ENCODE measurements around the gene SLC38A6. TPM values are rescaled to one million over a fixed set of nuclear protein-coding genes. Genes with fewer than 3 reads are reported as not detected.

The SLC38A6 gene
- polyA plus RNA-seq, 12 donors = 9.4 to 25.3 (median 18.2) TPM; not detected in 1

Other genes starting within 250 kb of the SLC38A6 start
- gene MNAT1, start 246.5 kb upstream of the SLC38A6 start, polyA plus RNA-seq (ENCODE audit: insufficient read length in 12 of 12) = 10 to 100 TPM in 11 of 12 donors, not detected in 1; 42.5 to 65.9 (median 57.4) TPM
- 10 to 100 TPM in 11 of 12 donors, not detected in 1; 11.8 to 24.3 (median 20.3) TPM for gene TRMT5, start 166 bp upstream of the SLC38A6 start, polyA plus RNA-seq (ENCODE audit: insufficient read length in 12 of 12)